Choroid plexus epithelial cell (primary cell): Measurements from ENCODE around the gene SLC4A3.

Experiments used
- DNase-seq: peaks from one replicate; pipeline ENCODE4 v3.0.0-alpha.2; 2010; ENCODE audit warnings: low read depth
- H3K4me3 ChIP-seq: 2 replicates; pipeline ENCODE4 v1.5.1; 2011; ENCODE audit warnings: low read depth, mild to moderate bottlenecking, control low read depth, low read length, moderate library complexity
- TF ChIP-seq, protein P1 (sequence below): conservative IDR thresholded peaks from 2 replicates; pipeline ENCODE4 v1.5.1; 2011; ENCODE audit warnings: low read depth, mild to moderate bottlenecking, control low read depth, inconsistent platforms, low read length, moderate library complexity

The SLC4A3 gene

DNA sequence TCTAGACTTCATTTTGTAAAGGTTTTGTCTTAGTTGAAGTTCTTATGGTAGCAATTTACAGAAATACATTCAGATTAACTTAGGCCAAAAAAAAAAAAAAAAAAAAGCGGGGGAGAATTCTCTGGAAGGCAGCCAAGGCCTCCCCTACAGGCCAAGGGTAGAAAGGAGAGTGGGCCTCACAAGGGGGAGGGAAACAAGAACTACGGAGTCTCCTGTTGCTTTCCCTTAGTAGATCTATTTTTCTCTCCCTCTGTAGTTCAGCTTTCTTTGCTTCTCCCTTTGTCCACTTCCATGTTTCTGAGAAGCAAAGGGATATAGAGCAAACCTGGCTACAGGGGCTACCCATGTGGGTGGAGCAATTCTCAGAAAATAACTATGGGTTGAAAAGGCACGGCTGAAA lies 32.2 kb upstream of the SLC4A3 start:
- no peak overlapping the region for H3K4me3 ChIP-seq
- DNase-seq = peak; percentile 53
- TF ChIP-seq, protein P1, sequence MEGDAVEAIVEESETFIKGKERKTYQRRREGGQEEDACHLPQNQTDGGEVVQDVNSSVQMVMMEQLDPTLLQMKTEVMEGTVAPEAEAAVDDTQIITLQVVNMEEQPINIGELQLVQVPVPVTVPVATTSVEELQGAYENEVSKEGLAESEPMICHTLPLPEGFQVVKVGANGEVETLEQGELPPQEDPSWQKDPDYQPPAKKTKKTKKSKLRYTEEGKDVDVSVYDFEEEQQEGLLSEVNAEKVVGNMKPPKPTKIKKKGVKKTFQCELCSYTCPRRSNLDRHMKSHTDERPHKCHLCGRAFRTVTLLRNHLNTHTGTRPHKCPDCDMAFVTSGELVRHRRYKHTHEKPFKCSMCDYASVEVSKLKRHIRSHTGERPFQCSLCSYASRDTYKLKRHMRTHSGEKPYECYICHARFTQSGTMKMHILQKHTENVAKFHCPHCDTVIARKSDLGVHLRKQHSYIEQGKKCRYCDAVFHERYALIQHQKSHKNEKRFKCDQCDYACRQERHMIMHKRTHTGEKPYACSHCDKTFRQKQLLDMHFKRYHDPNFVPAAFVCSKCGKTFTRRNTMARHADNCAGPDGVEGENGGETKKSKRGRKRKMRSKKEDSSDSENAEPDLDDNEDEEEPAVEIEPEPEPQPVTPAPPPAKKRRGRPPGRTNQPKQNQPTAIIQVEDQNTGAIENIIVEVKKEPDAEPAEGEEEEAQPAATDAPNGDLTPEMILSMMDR = peak; percentile 35

DNA sequence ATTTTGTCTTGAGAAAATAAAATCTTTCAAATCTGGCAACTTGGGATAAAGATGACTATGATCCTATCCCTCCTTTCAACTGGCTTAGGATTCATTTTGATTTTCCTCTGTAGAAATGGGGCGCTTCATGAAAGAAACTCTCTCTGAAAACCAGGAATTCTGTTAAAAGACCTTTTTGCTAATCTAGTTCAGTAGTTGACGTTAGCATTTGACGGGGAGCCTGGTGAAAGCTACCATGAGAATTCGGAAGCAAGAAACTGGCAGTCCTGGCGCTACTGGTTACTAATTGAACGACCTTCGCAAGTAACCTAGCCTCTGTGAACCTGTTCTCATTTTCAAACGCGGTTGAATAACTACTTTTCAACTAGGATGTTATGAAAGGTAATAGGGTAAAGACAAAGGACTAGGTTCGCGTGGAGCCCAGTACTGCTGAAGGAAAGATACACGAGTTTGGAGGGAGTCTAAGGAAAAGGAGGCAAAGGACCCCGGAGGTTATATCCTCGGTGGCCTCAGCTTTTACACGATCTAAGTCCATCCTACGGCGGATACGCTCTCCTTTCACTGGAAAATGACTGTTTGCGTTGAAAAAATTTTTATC lies 30.4 kb upstream of the SLC4A3 start:
- TF ChIP-seq, protein P1 = no peak
- H3K4me3 ChIP-seq = peak overlapping the region; percentile 91
- DNase-seq = peak; percentile 33

DNA sequence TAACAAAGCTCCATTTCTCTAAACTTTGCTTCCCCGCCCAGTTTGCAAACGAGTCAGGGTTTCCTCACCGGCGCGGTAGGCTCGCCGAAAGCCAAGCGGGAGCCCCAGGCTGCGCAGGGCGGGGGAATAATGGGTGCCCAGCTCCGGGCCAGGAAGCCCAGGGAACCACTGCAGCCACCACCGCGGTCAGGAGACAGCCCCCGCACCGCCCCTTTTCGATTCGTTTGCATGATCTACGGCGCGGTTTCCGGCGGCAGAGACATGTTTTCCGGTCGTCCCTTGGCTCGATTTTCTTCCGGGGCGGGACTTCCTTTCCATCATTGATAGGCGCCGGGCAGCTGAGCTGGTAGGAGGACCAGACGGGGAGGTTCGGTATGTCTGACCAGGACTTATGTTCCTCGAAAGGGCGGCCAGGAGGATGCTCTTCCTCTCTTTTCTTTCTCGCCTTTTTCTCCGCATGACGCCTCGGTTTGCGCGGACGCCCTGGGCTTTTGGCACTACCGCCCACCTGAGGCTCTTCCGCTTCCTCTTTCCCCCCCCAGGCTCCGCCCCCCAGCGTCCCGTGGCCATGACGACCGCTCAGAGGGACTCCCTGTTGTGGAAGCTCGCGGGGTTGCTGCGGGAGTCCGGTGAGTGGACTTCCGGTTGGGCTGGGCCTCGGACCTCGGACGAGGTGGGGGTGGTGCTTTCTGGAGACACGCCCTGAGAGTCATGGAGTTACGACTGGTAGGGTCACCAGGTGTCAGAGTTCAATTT lies 29.7 kb upstream of the SLC4A3 start, which contains the start of gene STK11IP:
TSS of gene STK11IP (plus strand) at position 306 of the 756 bp plus-strand sequence. CDS start at position 569, 263 bp downstream.
- peak; percentile 98 for DNase-seq
- TF ChIP-seq, protein P1 = no peak
- peak within 1 kb of the TSS; percentile 91 for H3K4me3 ChIP-seq

DNA sequence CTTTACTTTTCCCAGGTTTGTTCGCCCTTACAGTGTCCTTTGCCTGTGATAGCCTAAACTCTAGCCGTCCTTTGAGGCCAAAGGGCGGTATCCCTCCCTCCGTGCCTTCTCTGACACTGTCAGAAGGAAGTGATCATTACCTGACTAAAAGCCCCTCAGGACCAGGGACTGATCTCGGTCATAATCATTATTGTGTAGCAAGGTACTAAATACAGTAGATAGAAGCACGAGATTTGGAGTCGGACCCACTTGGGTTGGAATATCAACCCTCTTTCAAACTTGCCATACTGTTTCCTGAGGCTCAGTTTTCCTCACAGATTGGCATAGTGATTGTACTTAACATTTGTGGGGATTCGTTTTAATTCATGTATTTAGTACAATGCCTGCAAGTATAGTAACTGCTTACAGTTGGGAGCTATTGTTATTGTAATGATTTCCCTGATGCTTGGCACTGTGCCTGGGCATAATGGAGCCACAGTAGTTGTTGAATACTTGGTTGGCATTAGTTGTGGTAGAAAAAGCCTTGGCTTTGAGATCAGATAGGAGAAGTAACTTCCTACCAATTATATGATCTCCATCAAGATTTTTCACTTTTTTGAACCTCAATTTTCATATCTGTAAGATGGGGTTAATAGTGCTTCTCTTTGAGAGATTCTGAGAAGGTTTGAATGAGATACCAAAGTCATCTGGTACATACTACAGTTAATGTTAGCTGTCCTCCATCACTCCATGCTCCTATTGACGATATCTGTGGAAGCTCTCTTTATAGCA lies 28.9 kb upstream of the SLC4A3 start:
- TF ChIP-seq, protein P1 = no peak
- H3K4me3 ChIP-seq = peak overlapping the region; percentile 91
- DNase-seq = no peak

DNA sequence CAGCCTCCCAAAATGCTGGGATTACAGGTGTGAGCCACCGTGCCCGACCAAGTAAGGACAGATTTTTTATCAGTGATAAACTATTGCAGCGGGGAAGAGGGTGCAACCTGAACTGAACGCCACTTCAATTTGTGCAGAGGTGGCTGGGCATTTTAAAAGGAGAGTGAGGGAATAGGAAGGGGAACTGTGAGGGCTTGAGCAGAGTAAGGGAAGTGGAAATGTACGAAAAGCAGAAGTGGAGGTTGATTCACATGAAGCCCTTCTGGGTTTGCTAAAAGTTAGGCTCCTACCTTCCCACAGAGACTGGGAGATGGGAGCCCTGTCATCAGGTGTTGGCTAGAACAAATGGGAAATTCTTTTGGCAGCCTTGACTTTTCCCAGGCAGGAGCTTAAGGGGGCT lies 23.7 kb upstream of the SLC4A3 start:
- TF ChIP-seq, protein P1 = no peak
- DNase-seq = no peak
- no peak overlapping the region for H3K4me3 ChIP-seq

DNA sequence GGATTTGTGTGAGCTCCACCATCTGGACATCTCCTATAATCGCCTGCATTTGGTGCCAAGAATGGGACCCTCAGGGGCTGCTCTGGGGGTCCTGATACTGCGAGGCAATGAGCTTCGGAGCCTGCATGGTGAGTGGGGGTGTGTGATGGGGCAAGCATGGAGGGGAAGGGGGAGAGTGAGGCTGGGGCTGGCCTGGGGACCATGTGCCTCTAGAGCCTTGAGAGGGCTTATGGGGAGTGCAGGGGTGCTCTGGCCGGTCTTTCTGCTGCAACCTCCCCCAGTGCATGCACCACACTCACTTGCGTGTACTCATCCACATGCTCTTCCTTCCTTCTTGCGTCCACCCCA lies 21.8 kb upstream of the SLC4A3 start:
- no peak overlapping the region for H3K4me3 ChIP-seq
- TF ChIP-seq, protein P1 = no peak
- no peak for DNase-seq
